B cell (primary cell): Measurements from ENCODE around the gene COX10.

Experiments used
- CTCF ChIP-seq: fragments of 200-600 bp; IDR thresholded peaks from one replicate; pipeline ENCODE4 v1.8.0; 2022; ENCODE audit warnings: antibody characterized with exemption, mild to moderate bottlenecking
- EZH2 ChIP-seq: IDR thresholded peaks from 2 replicates; pipeline ENCODE4 v1.6.1; 2012; ENCODE audit warnings: borderline replicate concordance, low read depth, mild to moderate bottlenecking, moderate library complexity, low read length; ENCODE audit not compliant: insufficient read depth, poor library complexity, severe bottlenecking

GRCh38 chr17:14033166-14033565 is 36.1 kb upstream of the COX10 start:
- no peak for TF ChIP-seq EZH2
- TF ChIP-seq CTCF: no peak
